Epithelial cell of esophagus (primary cell): Measurements from ENCODE around the gene BRD9.

Experiments used
- DNase-seq: peaks from one replicate; pipeline ENCODE4 v3.0.0; 2010; ENCODE audit warnings: low read depth
- H3K4me3 ChIP-seq: 2 replicates; pipeline ENCODE4 v1.5.1; 2011; ENCODE audit warnings: mild to moderate bottlenecking, low read length, control low read depth
- CTCF ChIP-seq: IDR thresholded peaks from 2 replicates; pipeline ENCODE4 v1.5.1; 2011; ENCODE audit warnings: low read depth, mild to moderate bottlenecking, low read length, control low read depth, inconsistent platforms; ENCODE audit not compliant: insufficient read depth; ENCODE audit errors: missing control alignments

BRD9 gene

GRCh38 chr5:865168-865521, 27.5 kb downstream of the BRD9 start:
- DNase-seq = no peak
- no peak overlapping the region for H3K4me3 ChIP-seq
- no peak for TF ChIP-seq CTCF

GRCh38 chr5:864492-865167, 28.0 kb downstream of the BRD9 start:
- no peak for TF ChIP-seq CTCF
- no peak overlapping the region for H3K4me3 ChIP-seq
- DNase-seq = no peak

- no peak overlapping the region for H3K4me3 ChIP-seq
- no peak for DNase-seq
- TF ChIP-seq CTCF = no peak
Observed at GRCh38 chr5:863244-863805, 29.3 kb downstream of the BRD9 start.

- no peak overlapping the region for H3K4me3 ChIP-seq
- DNase-seq = no peak
- no peak for TF ChIP-seq CTCF
Observed at GRCh38 chr5:862367-863243, 30.0 kb downstream of the BRD9 start.

GRCh38 chr5:861442-862366, 30.9 kb downstream of the BRD9 start:
- H3K4me3 ChIP-seq = no peak overlapping the region
- peak; percentile 52 for DNase-seq
- no peak for TF ChIP-seq CTCF

- no peak for DNase-seq
- no peak for TF ChIP-seq CTCF
- no peak overlapping the region for H3K4me3 ChIP-seq
Observed at GRCh38 chr5:860506-861150, 32.0 kb downstream of the BRD9 start.
